HG03575 (cell line): ENCODE measurements around the gene IMPDH1.

ENCODE experiments used
- ATAC-seq: cut with Tn5 transposase; IDR thresholded peaks from one replicate; pipeline ENCODE4 v1.9.1; 2021; ENCODE audit not compliant: unreplicated experiment, insufficient number of reproducible peaks, low FRiP score; ENCODE audit errors: extremely low read depth

The IMPDH1 gene

GRCh38 chr7:128407751-128408708 is 1.8 kb downstream of the IMPDH1 start:
- ATAC-seq, result no peak

DNA sequence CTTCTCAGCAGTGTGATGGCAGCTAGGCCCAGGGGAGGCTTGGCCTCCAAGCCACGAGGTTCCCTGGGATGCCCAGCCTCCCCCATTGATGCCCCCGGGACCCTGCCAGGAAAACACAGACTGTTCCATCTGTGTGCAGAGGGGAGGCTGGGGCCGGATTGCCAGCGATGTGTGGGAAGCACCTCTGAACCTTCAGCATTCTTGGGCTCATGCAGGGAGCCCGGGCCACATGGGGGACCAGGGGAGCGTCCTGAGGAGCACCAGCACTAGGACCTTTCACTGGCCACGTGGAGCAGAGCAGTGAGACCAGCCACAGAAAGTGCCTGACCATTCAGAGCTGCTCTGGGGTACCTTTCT is 2.6 kb downstream of the IMPDH1 start:
- no peak for ATAC-seq

DNA sequence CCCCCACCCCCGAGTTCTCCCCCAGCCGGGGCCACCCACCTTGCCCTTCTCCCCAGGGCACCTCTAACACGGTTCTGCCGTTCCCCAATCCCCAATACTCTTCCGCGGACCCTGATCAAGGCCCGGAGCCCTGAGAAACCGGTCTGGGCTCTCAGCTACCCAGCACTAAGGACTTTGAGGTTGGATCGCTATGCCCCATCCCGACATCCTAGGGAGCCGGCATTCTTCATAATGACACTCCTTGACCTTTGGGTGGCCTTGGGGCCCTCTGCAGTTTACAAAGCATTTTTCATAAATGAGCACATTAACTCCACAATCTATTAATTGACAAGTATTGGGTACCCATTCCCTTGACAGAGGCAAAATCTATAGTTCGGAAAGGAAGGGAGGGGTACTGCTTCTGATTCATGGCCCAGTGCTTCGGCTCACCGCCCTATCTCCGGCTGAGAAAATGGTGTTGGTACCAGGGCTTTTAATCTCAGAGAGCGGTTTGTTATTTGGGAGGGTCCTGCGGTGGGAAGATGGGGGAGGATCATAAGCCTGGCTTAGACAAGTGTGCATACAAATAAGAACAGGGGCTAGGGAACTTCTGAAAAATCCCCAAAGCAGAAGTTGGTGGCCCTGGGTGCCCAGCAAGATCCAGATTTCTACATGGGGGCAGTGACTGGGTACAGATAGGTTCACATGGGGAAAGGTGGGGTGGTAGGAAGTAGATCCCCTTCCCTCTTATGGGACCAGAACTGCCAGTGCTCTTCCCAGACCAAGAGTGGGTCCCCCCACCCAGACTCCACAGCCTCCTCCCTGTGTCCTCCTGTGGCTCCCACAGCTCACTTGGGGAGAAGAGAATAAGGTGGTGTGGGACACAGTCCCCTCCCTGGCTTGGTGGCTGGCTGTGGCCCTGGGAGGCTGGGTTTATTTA is 3.2 kb downstream of the IMPDH1 start:
- ATAC-seq, result no peak

DNA sequence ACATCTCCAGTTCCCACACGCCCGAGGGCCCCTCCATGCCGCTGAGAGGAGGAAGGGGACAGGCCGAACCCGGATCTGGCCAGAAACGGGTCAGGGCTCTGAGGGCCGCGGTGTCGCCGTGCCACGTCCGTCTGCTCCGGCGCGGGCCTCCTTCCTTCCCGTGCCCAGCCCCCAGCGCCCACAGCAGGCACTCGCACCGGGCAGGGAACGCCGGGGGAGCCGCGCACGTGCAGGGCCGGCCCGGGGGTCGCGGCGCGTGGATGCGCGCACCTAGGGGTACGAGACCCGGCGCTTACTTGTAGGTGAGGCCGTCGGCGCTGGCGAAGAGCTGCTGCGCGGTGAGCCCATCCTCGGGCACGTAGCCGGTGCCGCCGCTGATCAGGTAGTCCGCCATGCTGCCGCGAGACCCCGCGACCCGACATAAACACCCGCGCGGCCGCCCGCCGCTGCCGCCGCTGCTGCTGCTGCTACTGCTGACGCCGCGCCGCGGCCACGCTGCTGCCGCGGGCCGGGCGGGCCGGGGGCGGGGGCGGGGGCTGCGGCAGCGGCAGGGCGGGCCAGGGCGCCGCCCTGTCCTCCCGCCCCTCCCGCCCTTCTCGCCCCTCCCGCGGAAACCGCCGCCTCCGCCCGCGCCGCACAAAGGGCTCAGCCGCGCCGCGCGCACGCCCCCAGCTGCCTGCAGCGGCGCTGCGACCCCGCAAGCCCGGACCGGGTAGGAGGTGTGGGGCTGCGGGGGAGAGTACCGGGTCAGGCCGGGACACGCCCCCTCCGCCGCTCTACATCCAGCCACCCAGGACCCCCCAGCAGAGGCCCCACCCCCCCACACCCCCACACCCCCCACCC is 4.1 kb downstream of the IMPDH1 start:
- no peak for ATAC-seq

- ATAC-seq, result no peak
These were observed 4.8 kb downstream of the IMPDH1 start for GRCh38 chr7:128404886-128405470.

- no peak for ATAC-seq
These were observed 5.6 kb downstream of the IMPDH1 start for GRCh38 chr7:128404143-128404681.

GRCh38 chr7:128403676-128404075 is 6.1 kb downstream of the IMPDH1 start:
- no peak for ATAC-seq

- no peak for ATAC-seq
These were observed 7.4 kb downstream of the IMPDH1 start for GRCh38 chr7:128402356-128402755.

GRCh38 chr7:128400566-128400965 is 9.2 kb downstream of the IMPDH1 start:
- no peak for ATAC-seq

GRCh38 chr7:128399991-128400390 is 9.8 kb downstream of the IMPDH1 start:
- ATAC-seq, result no peak

GRCh38 chr7:128398841-128399135 is 11.0 kb downstream of the IMPDH1 start:
- no peak for ATAC-seq

GRCh38 chr7:128398016-128398840 is 11.6 kb downstream of the IMPDH1 start:
- no peak for ATAC-seq

DNA sequence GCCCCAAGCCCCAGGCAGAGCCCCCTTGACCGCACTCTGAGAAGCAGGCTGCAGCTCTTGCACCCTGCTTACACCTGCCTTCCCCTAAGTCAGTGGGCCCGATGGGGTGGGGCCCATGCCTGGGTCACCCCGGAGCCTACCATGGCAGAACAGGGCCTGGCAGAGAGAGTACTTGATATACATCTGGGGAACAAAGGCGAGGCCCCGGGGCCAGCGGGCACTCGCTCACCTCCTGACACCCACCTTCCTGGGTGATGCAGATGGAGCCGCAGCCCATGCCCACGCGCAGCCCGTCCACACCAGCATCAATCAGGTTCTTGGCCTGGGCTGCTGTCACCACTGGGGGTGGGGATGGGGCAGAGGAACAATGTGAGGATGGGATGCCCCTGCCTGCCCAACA is 13.4 kb downstream of the IMPDH1 start:
- no peak for ATAC-seq

- no peak for ATAC-seq
These were observed 14.0 kb downstream of the IMPDH1 start for GRCh38 chr7:128395748-128396147.

DNA sequence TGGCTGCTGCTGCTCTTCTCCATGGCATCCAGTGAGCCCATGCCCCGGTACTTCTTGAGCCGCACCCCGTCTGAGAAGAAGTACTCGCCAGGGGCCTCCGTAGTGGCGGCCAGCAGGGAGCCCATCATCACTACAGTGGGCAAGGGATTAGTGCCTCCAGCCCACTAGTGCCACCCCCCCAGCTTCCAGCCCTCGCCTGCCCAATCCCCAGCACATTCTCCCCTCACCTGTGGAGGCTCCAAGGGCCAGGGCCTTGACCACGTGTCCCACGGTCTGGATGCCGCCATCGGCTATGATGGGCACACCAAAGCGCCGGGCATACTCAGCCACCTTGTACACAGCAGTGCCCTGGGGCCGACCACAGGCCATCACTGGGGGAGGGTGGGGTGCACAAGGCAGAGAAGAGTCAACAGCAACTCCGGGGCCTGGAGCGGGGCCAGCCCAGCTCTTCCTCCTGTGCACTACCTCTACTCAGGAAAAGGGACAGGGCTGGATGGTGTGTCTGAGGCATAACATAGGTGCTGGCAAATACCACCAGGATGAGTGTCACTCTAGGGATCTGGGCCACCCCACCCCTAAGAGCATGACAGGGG is 14.8 kb downstream of the IMPDH1 start:
- ATAC-seq, result no peak

GRCh38 chr7:128393526-128394330 is 16.1 kb downstream of the IMPDH1 start:
- no peak for ATAC-seq
